AG04449 (cell line): ENCODE data around the gene APOC4.

ENCODE experiments used
- CTCF ChIA-PET: fragments of 350-600 bp; formaldehyde crosslinking; extraction: SDS; loops from one replicate; lab custom pipeline; 2021; ENCODE audit warnings: antibody characterized with exemption; lab: Yijun Ruan, JAX
- POLR2A ChIA-PET: fragments of 400-600, 350-600 bp; formaldehyde crosslinking; extraction: SDS; loops from one replicate; lab custom pipeline; 2020; ENCODE audit warnings: antibody characterized with exemption, inconsistent platforms; lab: Yijun Ruan, JAX
- DNase-seq: peaks from one replicate; pipeline ENCODE4 v3.0.0-alpha.2; 2010; ENCODE audit warnings: low read depth, low spot score
- H3K4me3 ChIP-seq: 2 replicates; pipeline ENCODE4 v1.5.1; 2011; ENCODE audit warnings: low read depth, mild to moderate bottlenecking, control low read depth, low read length
- TF ChIP-seq, protein P1 (sequence below): IDR thresholded peaks from one replicate; pipeline ENCODE4 v1.5.1; 2011; ENCODE audit warnings: mild to moderate bottlenecking, moderate library complexity, low read length, control low read depth, inconsistent platforms; ENCODE audit not compliant: insufficient read depth; ENCODE audit errors: missing control alignments

APOC4 gene

GRCh38 chr19:44951179-44952159, 9.4 kb downstream of the APOC4 start:
- DNase-seq, result peak; percentile 14
- ChIA-PET CTCF (interaction anchor here (0.8 to 12.8 kb wide), 26 partner anchors 9 to 380 kb away, joined by 3 to 208 read pairs (median 4); partner anchors contain the start of gene APOE), POLR2A (interaction anchor here (0.6 to 0.7 kb wide), 2 partner anchors 50 to 106 kb away, joined by 3 to 6 read pairs; no protein-coding TSS in a partner anchor)
- TF ChIP-seq, protein P1, sequence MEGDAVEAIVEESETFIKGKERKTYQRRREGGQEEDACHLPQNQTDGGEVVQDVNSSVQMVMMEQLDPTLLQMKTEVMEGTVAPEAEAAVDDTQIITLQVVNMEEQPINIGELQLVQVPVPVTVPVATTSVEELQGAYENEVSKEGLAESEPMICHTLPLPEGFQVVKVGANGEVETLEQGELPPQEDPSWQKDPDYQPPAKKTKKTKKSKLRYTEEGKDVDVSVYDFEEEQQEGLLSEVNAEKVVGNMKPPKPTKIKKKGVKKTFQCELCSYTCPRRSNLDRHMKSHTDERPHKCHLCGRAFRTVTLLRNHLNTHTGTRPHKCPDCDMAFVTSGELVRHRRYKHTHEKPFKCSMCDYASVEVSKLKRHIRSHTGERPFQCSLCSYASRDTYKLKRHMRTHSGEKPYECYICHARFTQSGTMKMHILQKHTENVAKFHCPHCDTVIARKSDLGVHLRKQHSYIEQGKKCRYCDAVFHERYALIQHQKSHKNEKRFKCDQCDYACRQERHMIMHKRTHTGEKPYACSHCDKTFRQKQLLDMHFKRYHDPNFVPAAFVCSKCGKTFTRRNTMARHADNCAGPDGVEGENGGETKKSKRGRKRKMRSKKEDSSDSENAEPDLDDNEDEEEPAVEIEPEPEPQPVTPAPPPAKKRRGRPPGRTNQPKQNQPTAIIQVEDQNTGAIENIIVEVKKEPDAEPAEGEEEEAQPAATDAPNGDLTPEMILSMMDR, result peak; percentile 80
- no peak overlapping the region for H3K4me3 ChIP-seq

DNA sequence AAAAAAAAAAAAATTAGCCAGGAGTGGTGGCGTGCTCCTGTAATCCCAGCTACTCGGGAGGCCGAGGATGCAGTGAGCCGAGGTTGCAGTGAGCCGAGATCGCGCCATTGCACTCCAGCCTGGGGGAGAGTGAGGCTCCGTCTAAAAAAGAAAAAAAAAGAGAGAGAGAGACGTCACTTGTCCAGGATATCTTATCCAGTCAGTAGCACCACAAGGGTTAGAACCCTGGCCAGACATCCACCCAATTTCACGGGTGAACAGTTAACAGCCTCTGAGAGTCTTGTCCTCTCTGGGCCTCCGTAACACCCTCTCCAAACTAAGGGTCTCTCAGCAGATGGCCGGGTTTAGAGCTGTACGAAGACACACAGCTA, 12.2 kb downstream of the APOC4 start:
- DNase-seq, result no peak
- TF ChIP-seq, protein P1, result no peak
- ChIA-PET POLR2A (interaction anchor here (0.6 to 1.4 kb wide), 8 partner anchors 14 to 170 kb away, joined by 3 to 4 read pairs (median 3); no protein-coding TSS in a partner anchor), CTCF (interaction anchor here (0.6 to 12.8 kb wide), 7 partner anchors 22 to 366 kb away, joined by 3 to 208 read pairs (median 5); partner anchors contain the start of gene APOE)
- peak overlapping the region; percentile 98 for H3K4me3 ChIP-seq

DNA sequence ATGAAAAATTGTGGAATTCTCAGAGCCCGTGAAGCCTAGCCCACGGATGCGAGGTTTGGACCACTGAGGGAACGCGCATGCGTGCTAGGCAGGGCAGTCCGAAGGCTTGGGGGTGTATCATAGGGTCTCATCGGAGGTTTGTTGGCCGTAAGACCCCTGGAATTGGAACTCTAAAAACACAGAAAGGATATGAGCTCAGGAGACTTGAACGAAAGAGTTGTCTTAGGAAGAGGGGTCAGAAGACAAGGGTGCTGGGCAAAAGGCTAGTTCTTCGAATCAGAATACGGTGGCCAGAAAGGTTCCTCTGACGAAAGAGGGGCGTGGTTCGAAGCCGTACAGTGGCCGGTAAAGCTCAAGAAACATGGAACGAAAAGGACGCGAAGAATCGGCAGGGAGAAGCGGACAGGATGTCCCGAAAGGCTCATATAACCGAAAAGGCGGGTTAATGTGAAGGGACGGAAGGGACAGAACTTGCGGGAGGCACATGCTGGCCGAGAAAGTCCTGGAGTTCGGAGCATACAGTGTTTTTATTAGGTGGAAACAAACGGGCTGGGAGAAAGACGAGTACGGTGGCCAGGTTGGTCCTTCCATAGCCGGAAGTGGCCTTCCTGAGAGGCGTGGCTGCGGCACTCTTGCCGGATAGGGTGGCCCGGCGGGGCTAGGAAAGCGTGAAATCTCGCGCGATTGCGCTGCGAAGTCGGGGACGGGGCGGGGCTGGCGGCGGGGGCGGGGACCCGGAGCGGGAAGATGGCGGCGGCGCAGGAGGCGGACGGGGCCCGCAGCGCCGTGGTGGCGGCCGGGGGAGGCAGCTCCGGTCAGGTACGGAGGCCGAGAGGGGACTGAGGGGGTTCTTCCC, 12.8 kb downstream of the APOC4 start, which contains the start of gene CLPTM1:
TSS of gene CLPTM1 (plus strand) at position 732 of the 856 bp plus-strand sequence. CDS start at position 748, 16 bp downstream.
- H3K4me3 ChIP-seq, result peak within 1 kb of the TSS; percentile 98
- CTCF ChIA-PET, result interaction anchor here (1.2 to 12.8 kb wide), 6 partner anchors 22 to 366 kb away, joined by 4 to 208 read pairs (median 6); partner anchors contain the start of gene APOE
- POLR2A ChIA-PET, result interaction anchor here (0.6 to 1.4 kb wide), 7 partner anchors 13 to 137 kb away, joined by 3 to 4 read pairs (median 3); no protein-coding TSS in a partner anchor
- peak; percentile 70 for DNase-seq
- TF ChIP-seq, protein P1, result no peak

DNA sequence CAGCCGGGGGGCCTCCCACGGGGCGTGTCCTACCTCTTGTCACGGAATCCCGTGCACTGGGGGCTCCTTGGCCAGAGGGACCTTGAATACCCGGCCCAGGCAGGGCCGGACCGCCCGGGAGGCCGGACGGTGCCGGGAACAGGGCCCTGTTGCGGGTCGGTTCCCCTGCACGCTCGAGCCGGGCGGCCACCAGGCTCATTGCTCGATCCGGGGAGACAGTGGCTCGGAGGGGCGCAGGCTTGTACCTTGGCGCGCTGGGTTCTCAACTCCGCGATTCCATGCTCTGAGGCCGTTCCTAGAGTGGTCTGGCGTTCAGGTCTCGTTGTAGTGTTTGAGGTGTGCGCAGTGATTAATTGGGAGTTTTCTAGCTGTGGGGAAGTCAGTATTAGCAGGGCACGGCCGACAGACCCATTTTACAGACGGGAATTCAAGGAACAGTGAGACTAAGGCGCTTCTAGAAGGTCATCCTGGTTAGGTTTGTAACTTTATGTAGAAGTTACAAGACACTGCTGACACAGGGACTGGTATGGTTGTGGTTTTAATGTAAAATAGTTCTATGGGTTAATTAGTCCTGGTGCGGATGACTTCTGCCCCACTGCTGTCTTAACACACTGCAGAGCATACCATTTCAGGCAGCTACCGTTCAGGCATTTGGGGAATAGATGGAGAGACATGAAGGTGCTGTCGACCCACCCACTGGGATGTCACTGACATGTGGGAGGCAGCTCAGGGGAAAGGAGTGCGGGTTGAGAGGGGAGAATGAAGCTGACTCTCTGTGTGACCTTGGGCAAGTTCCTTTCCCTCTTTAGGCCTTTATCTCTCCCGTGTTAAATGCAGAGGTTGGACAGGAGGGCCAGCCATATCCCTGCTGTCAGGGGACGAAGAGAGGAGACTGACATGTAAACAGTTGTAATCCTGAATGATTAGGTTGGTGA, 13.7 kb downstream of the APOC4 start:
- H3K4me3 ChIP-seq, result peak overlapping the region; percentile 93
- TF ChIP-seq, protein P1, result no peak
- CTCF ChIA-PET, result interaction anchor here (0.7 to 12.8 kb wide), 7 partner anchors 9 to 367 kb away, joined by 3 to 208 read pairs (median 3); partner anchors contain the start of gene APOE
- no peak for DNase-seq
- POLR2A ChIA-PET, result interaction anchor here (1.4 kb wide), 1 partner anchor 64 kb away, joined by 4 read pairs; no protein-coding TSS in a partner anchor

- CTCF ChIA-PET, result interaction anchor here (0.8 to 12.8 kb wide), 5 partner anchors 9 to 54 kb away, joined by 3 to 208 read pairs (median 4); partner anchors contain the start of gene APOE
- POLR2A ChIA-PET, result no interaction called here
Measured at GRCh38 chr19:44957526-44957925, 15.5 kb downstream of the APOC4 start.

More at GRCh38 chr19:44957526-44957925, 15.5 kb downstream of the APOC4 start:
- TF ChIP-seq, protein P1, result no peak
- no peak for DNase-seq
- no peak overlapping the region for H3K4me3 ChIP-seq
